ENCODE measurements around the gene PPP6R3.
"Not testable (repeated sequence)": the region's sequence is repeated elsewhere in the genome, so short reads cannot be mapped to it uniquely, and the experiment has no call there.

The PPP6R3 gene

GRCh38 chr11:68598816-68599653 lies 138.5 kb downstream of the PPP6R3 start:
- H3K9me3 Mint-ChIP-seq = no peaks in the 10 kb centered on the region
- H3K27me3 Mint-ChIP-seq = no peaks in the 10 kb centered on the region
- no peak overlapping the region for H3K4me3 Mint-ChIP-seq
- no peak for DNase-seq
- H3K4me1 Mint-ChIP-seq = no peaks in the 10 kb centered on the region
- CTCF ChIA-PET = no interaction called here
- no peak overlapping the region for H3K27ac Mint-ChIP-seq
- peaks cover 81% of the 10 kb centered on the region for H3K36me3 Mint-ChIP-seq

GRCh38 chr11:68601147-68601546 lies 140.6 kb downstream of the PPP6R3 start:
- CTCF ChIA-PET = no interaction called here
- Mint-ChIP-seq H3K27ac (no peak overlapping the region), H3K27me3 (no peaks in the 10 kb centered on the region), H3K4me1 (no peaks in the 10 kb centered on the region), H3K36me3 (peaks cover 83% of the 10 kb centered on the region), H3K4me3 (no peak overlapping the region), H3K9me3 (no peaks in the 10 kb centered on the region)
- no peak for DNase-seq

- no peak overlapping the region for H3K4me3 Mint-ChIP-seq
- CTCF ChIA-PET = no interaction called here
- H3K4me1 Mint-ChIP-seq = no peaks in the 10 kb centered on the region
Measured at GRCh38 chr11:68609761-68610160, 149.2 kb downstream of the PPP6R3 start.

GRCh38 chr11:68610452-68611116 lies 150.0 kb downstream of the PPP6R3 start:
- Mint-ChIP-seq H3K27me3 (no peaks in the 10 kb centered on the region), H3K36me3 (peaks cover 77% of the 10 kb centered on the region), H3K4me1 (no peaks in the 10 kb centered on the region), H3K27ac (no peak overlapping the region), H3K9me3 (no peaks in the 10 kb centered on the region), H3K4me3 (no peak overlapping the region)
- CTCF ChIA-PET = no interaction called here
- DNase-seq = no peak

More at GRCh38 chr11:68609761-68610160, 149.2 kb downstream of the PPP6R3 start:
- H3K9me3 Mint-ChIP-seq = no peaks in the 10 kb centered on the region
- no peaks in the 10 kb centered on the region for H3K27me3 Mint-ChIP-seq
- no peak for DNase-seq
- peaks cover 78% of the 10 kb centered on the region for H3K36me3 Mint-ChIP-seq
- no peak overlapping the region for H3K27ac Mint-ChIP-seq

- CTCF ChIA-PET = interaction anchor here (1.0 kb wide), 1 partner anchor 183 kb away, joined by 3 read pairs; no protein-coding TSS in a partner anchor
- H3K9me3 Mint-ChIP-seq = no peaks in the 10 kb centered on the region
- H3K27me3 Mint-ChIP-seq = peaks cover 11% of the 10 kb centered on the region
- H3K4me3 Mint-ChIP-seq = no peak overlapping the region
- no peaks in the 10 kb centered on the region for H3K4me1 Mint-ChIP-seq
- peaks cover 52% of the 10 kb centered on the region for H3K36me3 Mint-ChIP-seq
- H3K27ac Mint-ChIP-seq = no peak overlapping the region
- no peak for DNase-seq
Measured at GRCh38 chr11:68615657-68616056, 155.1 kb downstream of the PPP6R3 start.

GRCh38 chr11:68617925-68618809 lies 157.6 kb downstream of the PPP6R3 start:
- H3K9me3 Mint-ChIP-seq = no peaks in the 10 kb centered on the region
- CTCF ChIA-PET = no interaction called here

DNA sequence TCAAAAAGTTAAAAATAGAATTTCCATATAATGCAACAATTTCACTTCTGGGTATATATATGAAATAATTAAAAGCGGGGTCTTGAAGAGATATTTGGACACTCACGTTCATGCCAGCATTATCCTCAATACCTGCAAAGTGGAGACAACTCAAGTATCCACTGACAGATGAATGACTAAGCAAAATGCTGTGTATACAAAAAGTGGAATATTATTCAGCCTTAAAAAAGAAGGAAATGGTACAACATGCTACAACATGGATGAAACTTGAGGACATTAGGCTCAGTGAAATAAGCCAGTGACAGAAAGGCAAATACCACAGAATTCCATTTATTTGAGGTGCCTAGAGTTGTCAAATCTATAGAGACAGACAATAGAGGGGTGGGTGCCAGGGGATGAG lies 161.3 kb downstream of the PPP6R3 start:
- H3K36me3 Mint-ChIP-seq = peaks cover under 1% of the 10 kb centered on the region
- CTCF ChIA-PET = no interaction called here

More at GRCh38 chr11:68617925-68618809, 157.6 kb downstream of the PPP6R3 start:
- no peaks in the 10 kb centered on the region for H3K4me1 Mint-ChIP-seq
- peaks cover 16% of the 10 kb centered on the region for H3K27me3 Mint-ChIP-seq
- no peak overlapping the region for H3K4me3 Mint-ChIP-seq
- H3K36me3 Mint-ChIP-seq = peaks cover 29% of the 10 kb centered on the region
- no peak for DNase-seq
- H3K27ac Mint-ChIP-seq = no peak overlapping the region

GRCh38 chr11:68623706-68624105 lies 163.2 kb downstream of the PPP6R3 start:
- peaks cover 22% of the 10 kb centered on the region for H3K27me3 Mint-ChIP-seq
- H3K4me1 Mint-ChIP-seq, H3K9me3 Mint-ChIP-seq, H3K36me3 Mint-ChIP-seq, H3K27ac Mint-ChIP-seq, CTCF ChIA-PET, H3K4me3 Mint-ChIP-seq, DNase-seq: not testable (repeated sequence)

More for the DNA sequence above, 161.3 kb downstream of the PPP6R3 start:
- DNase-seq = no peak
- Mint-ChIP-seq H3K4me1 (no peaks in the 10 kb centered on the region), H3K4me3 (no peak overlapping the region), H3K27ac (no peak overlapping the region), H3K27me3 (peaks cover 32% of the 10 kb centered on the region), H3K9me3 (no peaks in the 10 kb centered on the region)

DNA sequence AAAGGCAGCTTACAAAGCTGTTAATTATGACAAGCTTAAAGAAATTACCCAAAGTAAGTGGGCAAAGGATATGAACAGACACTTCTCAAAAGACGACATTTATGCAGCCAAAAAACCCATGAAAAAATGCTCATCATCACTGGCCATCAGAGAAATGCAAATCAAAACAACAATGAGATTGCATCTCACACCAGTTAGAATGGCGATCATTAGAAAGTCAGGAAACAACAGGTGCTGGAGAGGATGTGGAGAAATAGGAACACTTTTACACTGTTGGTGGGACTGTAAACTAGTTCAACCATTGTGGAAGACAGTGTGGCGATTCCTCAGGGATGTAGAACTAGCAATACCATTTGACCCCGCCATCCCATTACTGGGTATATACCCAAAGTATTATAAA lies 164.5 kb downstream of the PPP6R3 start:
- H3K4me1 Mint-ChIP-seq, H3K9me3 Mint-ChIP-seq, DNase-seq, H3K27ac Mint-ChIP-seq, CTCF ChIA-PET, H3K4me3 Mint-ChIP-seq, H3K36me3 Mint-ChIP-seq: not testable (repeated sequence)
- H3K27me3 Mint-ChIP-seq = peaks cover 21% of the 10 kb centered on the region

GRCh38 chr11:68626236-68626635 lies 165.7 kb downstream of the PPP6R3 start:
- CTCF ChIA-PET, H3K36me3 Mint-ChIP-seq, H3K9me3 Mint-ChIP-seq, H3K4me1 Mint-ChIP-seq, H3K27ac Mint-ChIP-seq, H3K4me3 Mint-ChIP-seq, DNase-seq: not testable (repeated sequence)
- H3K27me3 Mint-ChIP-seq = peaks cover 21% of the 10 kb centered on the region

DNA sequence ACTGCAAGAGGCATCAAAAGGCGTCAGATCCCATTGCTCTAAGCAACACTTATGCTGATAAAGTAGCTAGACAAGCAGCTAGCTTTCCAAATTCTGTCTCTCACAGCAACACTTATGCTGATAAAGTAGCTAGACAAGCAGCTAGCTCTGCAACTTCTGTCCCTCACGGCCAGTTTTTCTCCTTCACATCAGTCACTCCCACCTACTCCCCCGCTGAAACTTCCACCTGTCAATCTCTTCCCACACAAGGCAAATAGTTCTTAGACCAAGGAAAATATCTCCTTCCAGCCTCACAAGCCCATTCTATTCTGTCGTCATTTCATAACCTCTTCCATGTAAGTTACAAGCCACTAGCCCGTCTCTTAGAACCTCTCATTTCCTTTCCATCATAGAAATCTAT lies 168.3 kb downstream of the PPP6R3 start:
- H3K36me3 Mint-ChIP-seq, H3K4me1 Mint-ChIP-seq, H3K27ac Mint-ChIP-seq, H3K9me3 Mint-ChIP-seq, DNase-seq, H3K27me3 Mint-ChIP-seq, CTCF ChIA-PET, H3K4me3 Mint-ChIP-seq: not testable (repeated sequence)

DNA sequence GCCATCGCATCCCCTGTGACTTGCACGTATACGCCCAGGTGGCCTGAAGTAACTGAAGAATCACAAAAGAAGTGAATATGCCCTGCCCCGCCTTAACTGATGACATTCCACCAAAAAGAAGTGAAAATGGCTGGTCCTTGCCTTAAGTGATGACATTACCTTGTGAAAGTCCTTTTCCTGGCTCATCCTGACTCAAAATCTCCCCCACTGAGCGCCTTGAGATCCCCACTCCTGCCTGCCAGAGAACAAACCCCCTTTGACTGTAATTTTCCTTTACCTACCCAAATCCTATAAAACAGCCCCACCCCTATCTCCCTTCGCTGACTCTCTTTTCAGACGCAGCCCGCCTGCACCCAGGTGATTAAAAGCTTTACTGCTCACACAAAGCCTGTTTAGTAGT lies 171.8 kb downstream of the PPP6R3 start:
- not testable (repeated sequence) for H3K4me1 Mint-ChIP-seq, H3K27ac Mint-ChIP-seq, DNase-seq, H3K9me3 Mint-ChIP-seq, H3K4me3 Mint-ChIP-seq, H3K36me3 Mint-ChIP-seq
- CTCF ChIA-PET = interaction anchor here (0.9 to 1.0 kb wide), 2 partner anchors 166 to 212 kb away, joined by 3 read pairs; no protein-coding TSS in a partner anchor
- peaks cover 20% of the 10 kb centered on the region for H3K27me3 Mint-ChIP-seq

GRCh38 chr11:68632802-68633201 lies 172.2 kb downstream of the PPP6R3 start:
- H3K4me3 Mint-ChIP-seq = no peak overlapping the region
- H3K36me3 Mint-ChIP-seq = no peaks in the 10 kb centered on the region
- DNase-seq = peak; percentile 77
- H3K4me1 Mint-ChIP-seq = no peaks in the 10 kb centered on the region
- CTCF ChIA-PET = interaction anchor here (0.7 to 1.0 kb wide), 3 partner anchors 166 to 236 kb away, joined by 3 to 4 read pairs (median 3); no protein-coding TSS in a partner anchor
- H3K9me3 Mint-ChIP-seq = no peaks in the 10 kb centered on the region
- H3K27ac Mint-ChIP-seq = no peak overlapping the region
- peaks cover 20% of the 10 kb centered on the region for H3K27me3 Mint-ChIP-seq

DNA sequence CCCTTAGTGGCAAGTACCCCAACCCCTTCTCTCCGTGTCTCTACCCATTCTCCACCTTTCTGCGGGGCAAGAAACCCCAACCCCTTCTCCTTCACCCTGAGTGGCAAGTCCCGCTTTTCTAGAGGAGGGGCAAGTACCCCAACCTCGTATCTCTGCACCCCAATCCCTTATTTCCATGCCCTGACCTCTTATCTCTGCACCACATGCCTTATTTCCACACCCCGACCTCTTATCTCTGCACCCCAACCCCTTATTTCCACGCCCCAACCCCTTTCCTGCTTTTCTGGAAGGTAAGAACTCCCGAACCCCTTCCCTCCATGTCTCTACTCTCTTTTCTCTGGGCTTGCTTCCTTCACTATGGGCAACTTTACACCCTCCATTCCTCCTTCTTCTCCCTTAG lies 174.1 kb downstream of the PPP6R3 start:
- H3K27ac Mint-ChIP-seq, H3K9me3 Mint-ChIP-seq, H3K4me3 Mint-ChIP-seq, H3K4me1 Mint-ChIP-seq, H3K36me3 Mint-ChIP-seq, DNase-seq, CTCF ChIA-PET: not testable (repeated sequence)
- H3K27me3 Mint-ChIP-seq = peaks cover 20% of the 10 kb centered on the region
